H1 (cell line): Measurements from ENCODE around the gene PNPLA3. TPM values are rescaled to one million over a fixed set of nuclear protein-coding genes. Genes with fewer than 3 reads are reported as not detected.
A peak's percentile ranks its signal among the peaks of the same experiment; 100 is the strongest.

Source experiments
- CTCF ChIA-PET: fragments of 300-600 bp; sonication (Branson Sonifier 250); formaldehyde crosslinking; loops from one replicate; lab custom pipeline; 2021; ENCODE audit not compliant: partially characterized antibody; lab: Charles Lee
- POLR2A ChIA-PET: fragments of 300-600 bp; sonication (Branson Sonifier 250); formaldehyde crosslinking; loops from one replicate; lab custom pipeline; 2021; ENCODE audit warnings: inconsistent platforms; ENCODE audit not compliant: partially characterized antibody; lab: Charles Lee
- DNase-seq, 2 experiments: peaks; one replicate each; pipeline versions ENCODE4 v3.0.0 to v3.0.0-alpha.2; 2010 to 2022; ENCODE audit warnings: low spot score in 2 of 2, low read depth in 1 of 2, mixed read lengths in 1 of 2
- FAIRE-seq: peaks from 2 replicates; lab custom pipeline; 2011; peaks lifted over from hg19 to GRCh38; lab: Jason Lieb, UNC
- H2AFZ ChIP-seq: 2 replicates; pipeline ENCODE4 v1.8.1; 2012; ENCODE audit warnings: low read length, inconsistent platforms
- H2AK5ac ChIP-seq: 2 replicates; pipeline ENCODE4 v1.6.1; 2013; ENCODE audit warnings: low read depth, low read length
- H2BK120ac ChIP-seq: replicated peaks from 2 replicates; pipeline ENCODE3; 2013; ENCODE audit warnings: low read depth, low read length, inconsistent platforms
- H2BK12ac ChIP-seq: 2 replicates; pipeline ENCODE4 v1.6.1; 2013; ENCODE audit warnings: low read depth, low read length
- H2BK15ac ChIP-seq: 2 replicates; pipeline ENCODE4 v1.6.1; 2013; ENCODE audit warnings: low read length
- H2BK20ac ChIP-seq: 2 replicates; pipeline ENCODE4 v1.6.1; 2013; ENCODE audit warnings: low read length
- H2BK5ac ChIP-seq: 2 replicates; pipeline ENCODE4 v1.6.1; 2013; ENCODE audit warnings: low read depth, low read length
- H3K14ac ChIP-seq: 2 replicates; pipeline ENCODE4 v1.6.1; 2013; ENCODE audit warnings: inconsistent platforms; ENCODE audit not compliant: insufficient read length
- H3K18ac ChIP-seq: 2 replicates; pipeline ENCODE4 v1.6.1; 2013; ENCODE audit warnings: low read length; ENCODE audit errors: extremely low read depth
- H3K23ac ChIP-seq: 2 replicates; pipeline ENCODE4 v1.6.1; 2013; ENCODE audit warnings: inconsistent platforms; ENCODE audit not compliant: insufficient read length
- H3K23me2 ChIP-seq: 2 replicates; pipeline ENCODE4 v1.6.1; 2013; ENCODE audit warnings: low read depth, low read length
- H3K27ac ChIP-seq: 2 replicates; pipeline ENCODE4 v1.6.1; 2011; ENCODE audit warnings: low read depth, low read length, inconsistent platforms
- H3K27me3 ChIP-seq, 4 experiments: replicated peaks in 1 of 4; 1 replicate in 1 of 4; 2 replicates in 3 of 4; pipeline versions ENCODE4 v1.6.1 to v1.8.1; 2011 to 2013; ENCODE audit warnings: low read length in 3 of 4, mild to moderate bottlenecking in 3 of 4, inconsistent platforms in 2 of 4, mixed read lengths in 2 of 4, moderate library complexity in 1 of 4; ENCODE audit not compliant: control insufficient read depth in 3 of 4, insufficient read depth in 3 of 4; ENCODE audit errors: extremely low read depth in 1 of 4
- H3K36me3 ChIP-seq, 4 experiments: 2 replicates each; pipeline versions ENCODE4 v1.6.1 to v1.8.1; 2011 to 2013; ENCODE audit warnings: mild to moderate bottlenecking in 4 of 4, low read length in 3 of 4, moderate library complexity in 2 of 4, control low read depth in 1 of 4, inconsistent platforms in 1 of 4; ENCODE audit not compliant: insufficient read depth in 4 of 4, control insufficient read depth in 2 of 4
- H3K4ac ChIP-seq: replicated peaks from 2 replicates; pipeline ENCODE3; 2013; ENCODE audit warnings: low read length, low read depth, mixed read lengths, inconsistent platforms; ENCODE audit not compliant: insufficient read length
- H3K4me1 ChIP-seq, 4 experiments: replicated peaks in 1 of 4; 1 replicate in 1 of 4; 2 replicates in 3 of 4; pipeline versions ENCODE4 v1.6.1 to v1.8.1; 2011 to 2013; ENCODE audit warnings: low read length in 3 of 4, inconsistent platforms in 2 of 4, mixed read lengths in 1 of 4; ENCODE audit not compliant: insufficient read depth in 4 of 4, control insufficient read depth in 3 of 4
- H3K4me2 ChIP-seq, 2 experiments: 2 replicates each; pipeline versions ENCODE4 v1.6.1 to v1.8.1; 2011 to 2013; ENCODE audit warnings: low read depth in 2 of 2, low read length in 2 of 2, control low read depth in 1 of 2, inconsistent platforms in 1 of 2, mild to moderate bottlenecking in 1 of 2; ENCODE audit not compliant: insufficient read depth in 1 of 2
- H3K4me3 ChIP-seq, 4 experiments: fragments of 200-600, 300-600 bp in 1 of 4; sonication (generic), shearing (Covaris generic), sonication (Bioruptor Twin) in 1 of 4; 2 replicates each; pipeline versions ENCODE4 v1.5.1 to v1.8.1; 2011 to 2016; ENCODE audit warnings: low read length in 4 of 4, low read depth in 3 of 4, control low read depth in 2 of 4, inconsistent platforms in 2 of 4, mild to moderate bottlenecking in 2 of 4, mixed read lengths in 1 of 4, moderate library complexity in 1 of 4; ENCODE audit not compliant: insufficient read depth in 2 of 4; ENCODE audit errors: extremely low read depth in 1 of 4
- H3K56ac ChIP-seq: replicated peaks from 2 replicates; pipeline ENCODE3; 2013; ENCODE audit warnings: low read depth, mild to moderate bottlenecking, mixed read lengths, low read length, inconsistent platforms; ENCODE audit not compliant: insufficient read length
- H3K79me1 ChIP-seq: 2 replicates; pipeline ENCODE4 v1.6.1; 2013; ENCODE audit warnings: low read depth, low read length, control low read depth
- H3K79me2 ChIP-seq, 2 experiments: 2 replicates each; pipeline versions ENCODE4 v1.6.1 to v1.8.1; 2012 to 2013; ENCODE audit warnings: low read length in 2 of 2, mild to moderate bottlenecking in 2 of 2, inconsistent platforms in 1 of 2; ENCODE audit not compliant: insufficient read depth in 2 of 2, control insufficient read depth in 1 of 2
- H3K9ac ChIP-seq, 4 experiments: replicated peaks in 1 of 4; 1 replicate in 1 of 4; 2 replicates in 3 of 4; pipeline versions ENCODE4 v1.6.1 to v1.8.1; 2011 to 2013; ENCODE audit warnings: low read depth in 3 of 4, low read length in 3 of 4, control low read depth in 2 of 4, mild to moderate bottlenecking in 2 of 4, moderate library complexity in 2 of 4, inconsistent platforms in 1 of 4; ENCODE audit errors: extremely low read depth in 1 of 4
- H3K9me3 ChIP-seq, 2 experiments: 2 replicates each; pipeline versions ENCODE4 v1.6.1 to v1.8.1; 2012 to 2013; ENCODE audit warnings: mild to moderate bottlenecking in 2 of 2, moderate library complexity in 2 of 2, control low read depth in 1 of 2, inconsistent platforms in 1 of 2, low read depth in 1 of 2, low read length in 1 of 2, mixed read lengths in 1 of 2; ENCODE audit not compliant: insufficient read depth in 2 of 2
- H4K20me1 ChIP-seq, 2 experiments: replicated peaks in 1 of 2; 2 replicates each; pipeline versions ENCODE3 to v1.8.1; 2011 to 2013; ENCODE audit warnings: inconsistent platforms in 2 of 2, low read length in 2 of 2, mild to moderate bottlenecking in 1 of 2; ENCODE audit not compliant: insufficient read depth in 2 of 2, control insufficient read depth in 1 of 2
- H4K5ac ChIP-seq: 2 replicates; pipeline ENCODE4 v1.6.1; 2013; ENCODE audit warnings: low read length, low read depth, mixed read lengths, inconsistent platforms; ENCODE audit not compliant: insufficient read length
- H4K8ac ChIP-seq: 2 replicates; pipeline ENCODE4 v1.8.0; 2013; ENCODE audit warnings: mild to moderate bottlenecking, moderate library complexity, low read length, inconsistent platforms; ENCODE audit not compliant: insufficient read depth; ENCODE audit errors: extremely low read depth
- H4K91ac ChIP-seq: replicated peaks from 2 replicates; pipeline ENCODE3; 2013; ENCODE audit warnings: low read length, mixed read lengths, inconsistent platforms; ENCODE audit not compliant: insufficient read length
- ASH2L ChIP-seq: fragments of 200-600, 300-600 bp; sonication (generic); IDR thresholded peaks from one replicate; pipeline ENCODE4 v1.7.1; 2017; ENCODE audit warnings: low read length
- CREB1 ChIP-seq: IDR thresholded peaks from 2 replicates; pipeline ENCODE4 v1.6.1; 2012; ENCODE audit warnings: inconsistent platforms
- CTCF ChIP-seq, 3 experiments: IDR thresholded peaks; 1 replicate in 2 of 3; 2 replicates in 1 of 3; pipeline versions ENCODE4 v1.5.1 to v1.6.1; 2011; ENCODE audit warnings: low read length in 3 of 3, mild to moderate bottlenecking in 3 of 3, inconsistent platforms in 2 of 3, low read depth in 1 of 3, moderate library complexity in 1 of 3; ENCODE audit not compliant: insufficient read depth in 1 of 3; ENCODE audit errors: control extremely low read depth in 1 of 3
- EP300 ChIP-seq, 2 experiments: IDR thresholded peaks; 1 replicate in 1 of 2; 2 replicates in 1 of 2; pipeline ENCODE4 v1.6.1; 2011 to 2012; ENCODE audit warnings: low read depth in 2 of 2, low read length in 2 of 2, mild to moderate bottlenecking in 2 of 2, borderline replicate concordance in 1 of 2, inconsistent platforms in 1 of 2, moderate library complexity in 1 of 2
- HDAC2 ChIP-seq, 2 experiments: fragments of 300-600 bp in 1 of 2; sonication (generic) in 1 of 2; IDR thresholded peaks; 2 replicates each; pipeline ENCODE4 v1.6.1; 2011 to 2012; ENCODE audit warnings: low read depth in 2 of 2, low read length in 2 of 2, mild to moderate bottlenecking in 2 of 2, moderate library complexity in 2 of 2, borderline replicate concordance in 1 of 2, inconsistent platforms in 1 of 2
- KDM5A ChIP-seq: fragments of 200-600 bp; IDR thresholded peaks from 2 replicates; pipeline ENCODE4 v1.7.1; 2012; ENCODE audit warnings: mild to moderate bottlenecking, low read length, inconsistent platforms, mixed read lengths
- NANOG ChIP-seq: IDR thresholded peaks from 2 replicates; pipeline ENCODE4 v1.6.1; 2011; ENCODE audit warnings: low read length, low read depth, mild to moderate bottlenecking, inconsistent platforms; ENCODE audit not compliant: insufficient read depth, poor library complexity, severe bottlenecking
- SRF ChIP-seq: IDR thresholded peaks from 2 replicates; pipeline ENCODE4 v1.6.1; 2011; ENCODE audit warnings: mild to moderate bottlenecking, low read depth, low read length, moderate library complexity
- WGBS, 2 experiments: shearing (Covaris generic) in 1 of 2; methylation state at CpG; one replicate each; pipeline versions ENCODE4 v1.1.6 to v1.1.7; 2013 to 2015; ENCODE audit warnings: low lambda C conversion rate in 2 of 2, mixed read lengths in 2 of 2, inconsistent platforms in 1 of 2, low coverage in 1 of 2, missing lambda C conversion rate in 1 of 2; ENCODE audit not compliant: insufficient replicate concordance in 2 of 2, insufficient coverage in 1 of 2, insufficient read length in 1 of 2; ENCODE audit errors: extremely low coverage in 1 of 2, missing lambda C conversion rate in 1 of 2; 5-methylcytosine and 5-hydroxymethylcytosine counted together
- polyA plus RNA-seq, 7 experiments: library from polyadenylated mRNA; depleted of rRNA in 3 of 7; stranded (reverse) in 5 of 7; unstranded in 2 of 7; fragments of >200 nt in 5 of 7; fragments of 200-250 nt in 2 of 7; gene quantifications; 1 replicate in 5 of 7; 2 replicates in 1 of 7; 4 replicates in 1 of 7; pipeline versions ENCODE4 v1.2.1 to v1.2.3, GENCODE V29; 2011 to 2013; ENCODE audit warnings: missing spikeins in 2 of 7, mixed read lengths in 2 of 7
- total RNA-seq: library from RNA; stranded (reverse); fragmentation: NEBNext Ultra II Directional; extraction: Animal tissue kit (Norgen Biotek cat#: 25700); gene quantifications from 2 replicates; pipeline ENCODE4 v1.2.1, GENCODE V29; 2021

Gene PNPLA3
- total and polyA plus RNA-seq, 2 of the 8 experiments (the other 6 are each of a cell fraction or from before 2014, with no cell fraction given): 17.5 to 23.4 TPM

- H2AK5ac ChIP-seq: no peak overlapping the region
- WGBS, 2 experiments: 42% methylated on average over 18 of the region's 18 CpGs; no CpG with 5 or more reads in 1 of the 2 experiments
- DNase-seq (peak in 1 of 2 experiments; percentile 96), FAIRE-seq (no peak)
- no peak overlapping the region for H2BK12ac ChIP-seq
- no peak overlapping the region for H4K91ac ChIP-seq
- H3K9ac ChIP-seq: no peak overlapping the region
- H2BK120ac ChIP-seq: no peak overlapping the region
- no peak overlapping the region for H3K56ac ChIP-seq
- H3K4me2 ChIP-seq: no peak overlapping the region
- no peaks in the 10 kb centered on the region for H3K9me3 ChIP-seq
- H3K27ac ChIP-seq: no peak overlapping the region
- no peaks in the 10 kb centered on the region for H3K27me3 ChIP-seq
- no peak overlapping the region for H3K23ac ChIP-seq
- no peak overlapping the region for H4K5ac ChIP-seq
- no peaks in the 10 kb centered on the region for H3K79me1 ChIP-seq
- no peak overlapping the region for H3K14ac ChIP-seq
- POLR2A ChIA-PET: interaction anchor here (1.4 kb wide), 1 partner anchor 10 kb away, joined by 3 read pairs; no protein-coding TSS in a partner anchor
- 0 out of 7 replicates have a peak, but pooled peaks cover 0 to 3% (median 1%) of the 10 kb centered on the region in 4 experiments for H3K4me1 ChIP-seq
- H2BK5ac ChIP-seq: 0 out of 2 replicates have a peak overlapping the region, but pooled peaks have one; percentile 53
- H2BK20ac ChIP-seq: no peak overlapping the region
- no peak overlapping the region for H2AFZ ChIP-seq
- peaks cover 0 to 8% of the 10 kb centered on the region in 2 experiments for H4K20me1 ChIP-seq
- no peak overlapping the region for H3K4ac ChIP-seq
- H3K18ac ChIP-seq: 0 out of 2 replicates have a peak overlapping the region, but pooled peaks have one; percentile 52
- no peak overlapping the region for H3K4me3 ChIP-seq
- no peak overlapping the region for H4K8ac ChIP-seq
- 0 out of 2 replicates have a peak overlapping the region, but pooled peaks have one; percentile 48 for H2BK15ac ChIP-seq
- H3K79me2 ChIP-seq: no peaks in the 10 kb centered on the region
- no peaks in the 10 kb centered on the region for H3K23me2 ChIP-seq
- 0 out of 8 replicates have a peak, but pooled peaks cover 0 to 2% (median 0%) of the 10 kb centered on the region in 4 experiments for H3K36me3 ChIP-seq
- CTCF ChIA-PET: interaction anchor here (0.6 to 7.5 kb wide), 40 partner anchors 8 to 1241 kb away, joined by 3 to 226 read pairs (median 4); partner anchors contain the start of genes PNPLA3 and PNPLA5
- TF ChIP-seq HDAC2 (IDR thresholded peaks at IDR 0.05; ENCODE audit: borderline replicate concordance in 1 of 2, low read depth in 2 of 2, low read length in 2 of 2) (no peak), CTCF (IDR thresholded peaks at IDR 0.05; ENCODE audit: control extremely low read depth in 1 of 3, insufficient read depth in 1 of 3, low read depth in 1 of 3, low read length in 3 of 3) (peak; percentile 91 to 95 (median 94)), EP300 (IDR thresholded peaks at IDR 0.05; ENCODE audit: borderline replicate concordance in 1 of 2, low read depth in 2 of 2, low read length in 2 of 2) (no peak), SRF (no peak), NANOG (no peak), ASH2L (no peak), KDM5A (no peak), CREB1 (0 out of 2 replicates have a peak, but pooled peaks have one; percentile 9)
Measured at GRCh38 chr22:43884600-43885318, 38.8 kb upstream of the PNPLA3 start.
